T-helper 22 cell (primary cell): Measurements from ENCODE around the gene SLC25A11.

Experiments used
- DNase-seq: peaks from one replicate; pipeline ENCODE4 v3.0.0-alpha.2; 2020; ENCODE audit warnings: low read depth

SLC25A11 gene

GRCh38 chr17:4895657-4896331 lies 44.1 kb downstream of the SLC25A11 start:
- no peak for DNase-seq

- DNase-seq = no peak
These were observed 44.7 kb downstream of the SLC25A11 start for GRCh38 chr17:4895121-4895520.

GRCh38 chr17:4893721-4894560 lies 45.9 kb downstream of the SLC25A11 start:
- DNase-seq = no peak

- DNase-seq = no peak
These were observed 46.6 kb downstream of the SLC25A11 start for GRCh38 chr17:4893272-4893671.

GRCh38 chr17:4892499-4893221 lies 47.2 kb downstream of the SLC25A11 start:
- no peak for DNase-seq

GRCh38 chr17:4891411-4892410 lies 48.1 kb downstream of the SLC25A11 start:
- no peak for DNase-seq

- no peak for DNase-seq
These were observed 52.3 kb downstream of the SLC25A11 start for GRCh38 chr17:4887581-4887980.
